ENCODE results near the gene DUSP28. TPM values are rescaled to one million over a fixed set of nuclear protein-coding genes. Genes with fewer than 3 reads are reported as not detected.

The DUSP28 gene
- total RNA-seq, 1 donor from 2014 or later: 4.9 TPM

DNA sequence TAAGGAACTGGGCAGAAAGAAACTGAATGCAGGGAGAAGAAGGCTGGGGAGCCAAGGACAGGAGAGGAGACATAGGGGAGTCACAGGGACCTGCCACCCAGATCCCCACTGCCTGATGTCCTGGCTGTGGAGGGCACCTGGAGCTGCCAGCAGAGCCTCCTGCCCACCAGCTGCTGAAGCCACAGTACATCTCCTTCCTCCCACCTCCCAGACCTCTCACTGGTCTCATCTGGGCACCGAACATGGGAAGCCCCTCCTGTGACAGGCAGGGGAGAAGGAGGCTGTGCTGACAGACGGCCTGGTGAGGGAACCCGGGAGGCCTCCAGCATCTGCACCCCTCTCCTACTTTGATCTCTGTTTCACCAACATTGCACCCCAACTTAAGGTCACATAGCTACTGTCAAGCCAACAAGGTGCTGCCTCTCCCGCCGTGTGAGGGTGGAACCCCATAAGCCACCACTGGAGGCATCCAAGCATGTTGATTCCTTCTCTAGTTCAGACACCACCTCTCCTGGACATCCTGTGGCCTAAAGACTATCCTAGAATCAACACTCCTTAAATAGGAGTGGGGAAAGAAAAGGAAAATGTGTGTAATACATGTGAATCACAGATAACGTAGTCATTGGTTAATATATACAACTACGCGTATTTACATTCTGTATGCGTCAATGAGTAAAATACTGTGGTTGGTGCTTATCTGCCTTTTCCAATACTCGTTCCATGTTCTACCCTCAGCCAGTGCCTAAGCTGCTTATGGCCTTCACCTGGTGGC, 4.6 kb downstream of the DUSP28 start:
- Mint-ChIP-seq H3K27me3 (no peaks in the 10 kb centered on the region), H3K4me1 (ENCODE audit: low read depth) (peaks cover 29% of the 10 kb centered on the region), H3K36me3 (ENCODE audit: insufficient read depth) (peaks cover 2% of the 10 kb centered on the region), H3K27ac (peak overlapping the region; percentile 85), H3K4me3 (ENCODE audit: low read depth) (no peak overlapping the region), H3K9me3 (ENCODE audit: low read depth) (no peaks in the 10 kb centered on the region)
- no peak for TF ChIP-seq CTCF (IDR thresholded peaks at IDR 0.05; ENCODE audit: unreplicated experiment)
- no peak for DNase-seq (ENCODE audit: low spot score, unreplicated experiment)

DNA sequence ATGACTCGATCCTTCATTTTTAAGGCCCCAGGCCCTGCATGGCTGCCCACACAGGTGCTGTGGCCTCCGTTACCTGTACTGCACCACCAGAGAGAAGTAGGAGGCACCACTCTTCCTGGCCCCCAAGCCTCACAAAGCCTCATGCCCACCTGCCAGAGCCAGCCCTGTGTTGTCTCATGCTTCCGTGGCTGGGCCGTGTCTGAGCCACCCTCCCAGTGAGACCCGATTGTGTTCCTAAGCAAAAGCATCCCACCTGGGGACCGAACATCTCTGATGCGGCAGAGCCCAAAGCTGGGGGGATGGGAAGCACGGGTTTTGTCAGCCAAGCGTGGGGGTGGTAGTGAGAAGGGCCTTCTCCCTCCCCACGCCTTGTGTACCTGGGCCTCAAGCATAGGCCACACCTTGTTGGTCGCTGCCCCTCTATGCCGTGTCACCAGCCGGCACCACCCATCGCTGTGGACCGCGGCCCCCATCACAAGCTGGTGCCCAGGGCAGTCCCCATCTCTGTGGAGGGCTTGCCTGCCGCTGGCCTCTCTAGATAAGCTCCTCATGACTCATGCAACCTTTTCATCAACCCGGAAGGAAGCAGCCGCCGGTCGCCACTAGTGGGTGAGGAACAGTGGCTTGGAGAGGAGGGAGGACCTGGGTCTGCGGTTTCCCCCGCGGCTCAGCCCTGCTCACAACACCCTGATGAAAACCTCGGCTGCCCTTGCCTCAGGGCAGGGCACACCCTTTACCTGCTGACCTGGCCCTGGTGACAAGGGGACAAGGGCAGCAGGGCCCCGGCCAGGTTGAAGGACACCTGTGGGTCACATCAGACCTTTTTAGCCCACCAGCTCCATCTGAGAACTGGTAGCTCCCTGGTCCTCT, 5.4 kb downstream of the DUSP28 start:
- TF ChIP-seq CTCF (IDR thresholded peaks at IDR 0.05; ENCODE audit: unreplicated experiment): no peak
- H3K4me3 Mint-ChIP-seq (ENCODE audit: low read depth): no peak overlapping the region
- peak overlapping the region; percentile 71 for H3K27ac Mint-ChIP-seq
- no peaks in the 10 kb centered on the region for H3K9me3 Mint-ChIP-seq (ENCODE audit: low read depth)
- H3K36me3 Mint-ChIP-seq (ENCODE audit: insufficient read depth): peaks cover 2% of the 10 kb centered on the region
- H3K4me1 Mint-ChIP-seq (ENCODE audit: low read depth): peaks cover 29% of the 10 kb centered on the region
- DNase-seq (ENCODE audit: low spot score, unreplicated experiment): no peak
- H3K27me3 Mint-ChIP-seq: no peaks in the 10 kb centered on the region

- no peaks in the 10 kb centered on the region for H3K27me3 Mint-ChIP-seq
- no peaks in the 10 kb centered on the region for H3K9me3 Mint-ChIP-seq (ENCODE audit: low read depth)
- peak; percentile 94 for TF ChIP-seq CTCF (IDR thresholded peaks at IDR 0.05; ENCODE audit: unreplicated experiment)
- DNase-seq (ENCODE audit: low spot score, unreplicated experiment): peak; percentile 73
- H3K4me3 Mint-ChIP-seq (ENCODE audit: low read depth): peak overlapping the region; percentile 76
- H3K27ac Mint-ChIP-seq: peak overlapping the region; percentile 59
- H3K4me1 Mint-ChIP-seq (ENCODE audit: low read depth): peaks cover 25% of the 10 kb centered on the region
- H3K36me3 Mint-ChIP-seq (ENCODE audit: insufficient read depth): peaks cover 3% of the 10 kb centered on the region
These were observed 6.3 kb downstream of the DUSP28 start for GRCh38 chr2:240566203-240567136.

GRCh38 chr2:240567137-240567871, 7.1 kb downstream of the DUSP28 start:
- Mint-ChIP-seq H3K27ac (peak overlapping the region; percentile 59), H3K27me3 (no peaks in the 10 kb centered on the region), H3K4me1 (ENCODE audit: low read depth) (peaks cover 22% of the 10 kb centered on the region), H3K9me3 (ENCODE audit: low read depth) (no peaks in the 10 kb centered on the region), H3K4me3 (ENCODE audit: low read depth) (peak overlapping the region; percentile 76), H3K36me3 (ENCODE audit: insufficient read depth) (peaks cover 3% of the 10 kb centered on the region)
- no peak for TF ChIP-seq CTCF (IDR thresholded peaks at IDR 0.05; ENCODE audit: unreplicated experiment)
- DNase-seq (ENCODE audit: low spot score, unreplicated experiment): no peak

All from progenitor cell of endocrine pancreas (in vitro differentiated cells).